HG03280 (cell line): ENCODE results near the gene RPRD1B.

ENCODE experiments used
- ATAC-seq: cut with Tn5 transposase; IDR thresholded peaks from one replicate; pipeline ENCODE4 v1.9.1; 2021; ENCODE audit warnings: mild to moderate bottlenecking, moderate library complexity; ENCODE audit not compliant: unreplicated experiment

Gene RPRD1B, protein sequence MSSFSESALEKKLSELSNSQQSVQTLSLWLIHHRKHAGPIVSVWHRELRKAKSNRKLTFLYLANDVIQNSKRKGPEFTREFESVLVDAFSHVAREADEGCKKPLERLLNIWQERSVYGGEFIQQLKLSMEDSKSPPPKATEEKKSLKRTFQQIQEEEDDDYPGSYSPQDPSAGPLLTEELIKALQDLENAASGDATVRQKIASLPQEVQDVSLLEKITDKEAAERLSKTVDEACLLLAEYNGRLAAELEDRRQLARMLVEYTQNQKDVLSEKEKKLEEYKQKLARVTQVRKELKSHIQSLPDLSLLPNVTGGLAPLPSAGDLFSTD

GRCh38 chr20:38033330-38034107 lies at the start of gene RPRD1B, which contains the start of gene TTI1:
Gene RPRD1B, plus strand, starts transcription at chr20:38033746. Its CDS starts 202 bp downstream, at chr20:38033948.
Gene TTI1, minus strand, starts transcription at chr20:38033456. Its CDS starts 19,640 bp downstream, at chr20:38013816.
- ATAC-seq: peak; percentile 87

GRCh38 chr20:37984018-37984785 lies 49.3 kb upstream of the RPRD1B start:
- no peak for ATAC-seq

GRCh38 chr20:37986044-37986858 lies 47.3 kb upstream of the RPRD1B start:
- no peak for ATAC-seq

DNA sequence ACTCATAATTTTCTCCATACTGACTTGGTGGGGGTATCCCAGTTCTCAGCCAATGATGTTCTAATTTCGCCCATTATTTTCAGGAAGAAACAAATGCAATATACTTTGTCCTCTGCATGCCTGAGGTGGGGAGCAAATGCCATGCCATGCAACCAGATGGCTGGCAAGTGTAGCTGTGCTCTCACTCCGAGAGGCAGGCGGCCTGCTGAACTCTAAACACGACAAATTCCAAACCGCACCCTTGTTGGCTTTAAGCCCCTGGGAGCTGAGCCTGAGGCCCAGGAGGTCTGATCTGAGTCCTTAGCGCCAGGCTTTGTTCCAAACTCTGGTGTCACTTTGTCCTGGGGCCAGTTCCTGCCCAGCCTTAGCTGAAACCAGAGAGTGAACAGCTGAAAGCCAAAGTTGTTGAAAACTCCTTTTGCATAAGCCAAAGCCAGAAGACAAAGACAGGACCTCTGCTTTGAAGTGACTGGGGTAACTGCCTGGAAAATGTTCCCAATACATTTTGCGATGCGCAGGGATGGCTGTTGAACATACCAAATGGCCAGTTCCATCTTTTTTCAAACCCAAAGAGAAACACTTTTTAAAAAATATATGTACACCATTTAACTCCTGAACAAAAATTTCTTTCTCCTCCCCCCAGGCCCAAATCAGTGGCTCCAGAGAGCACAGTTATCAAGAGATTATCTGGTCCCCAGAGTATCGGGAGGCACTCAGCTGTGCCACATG lies 46.5 kb upstream of the RPRD1B start:
- no peak for ATAC-seq

DNA sequence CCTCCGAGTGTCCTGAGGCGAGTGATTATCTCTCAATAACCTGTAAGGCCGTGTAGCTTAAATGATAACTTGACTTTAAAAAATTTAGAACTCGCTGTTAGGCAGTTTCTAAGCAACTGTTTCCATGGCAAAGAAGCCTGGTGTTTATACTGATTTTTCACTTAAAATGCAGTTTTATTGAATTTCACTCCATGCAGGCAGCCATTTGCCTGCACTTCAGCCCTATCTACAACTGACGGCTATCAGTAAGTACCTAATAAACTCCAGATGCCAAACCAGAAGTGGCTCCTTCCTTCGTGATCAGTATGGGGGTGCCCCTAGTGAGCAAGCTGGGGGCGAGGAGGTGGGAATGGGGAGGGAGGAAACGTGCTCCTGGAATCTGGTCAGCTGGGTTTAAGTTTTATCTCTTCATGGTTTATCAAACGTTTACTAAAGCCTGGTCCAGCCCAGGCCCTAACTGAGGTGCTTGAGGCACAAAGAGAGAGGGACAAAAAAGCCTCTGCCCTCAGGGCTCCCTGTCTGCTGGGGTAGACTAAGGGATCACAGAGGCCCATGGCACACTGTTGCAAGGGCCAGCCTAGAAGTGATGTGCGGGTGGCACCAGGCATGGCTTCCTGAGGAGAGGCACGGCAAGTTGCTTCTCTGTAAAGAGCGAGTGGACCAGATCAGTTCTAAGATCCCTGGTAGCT lies 45.8 kb upstream of the RPRD1B start:
- no peak for ATAC-seq

DNA sequence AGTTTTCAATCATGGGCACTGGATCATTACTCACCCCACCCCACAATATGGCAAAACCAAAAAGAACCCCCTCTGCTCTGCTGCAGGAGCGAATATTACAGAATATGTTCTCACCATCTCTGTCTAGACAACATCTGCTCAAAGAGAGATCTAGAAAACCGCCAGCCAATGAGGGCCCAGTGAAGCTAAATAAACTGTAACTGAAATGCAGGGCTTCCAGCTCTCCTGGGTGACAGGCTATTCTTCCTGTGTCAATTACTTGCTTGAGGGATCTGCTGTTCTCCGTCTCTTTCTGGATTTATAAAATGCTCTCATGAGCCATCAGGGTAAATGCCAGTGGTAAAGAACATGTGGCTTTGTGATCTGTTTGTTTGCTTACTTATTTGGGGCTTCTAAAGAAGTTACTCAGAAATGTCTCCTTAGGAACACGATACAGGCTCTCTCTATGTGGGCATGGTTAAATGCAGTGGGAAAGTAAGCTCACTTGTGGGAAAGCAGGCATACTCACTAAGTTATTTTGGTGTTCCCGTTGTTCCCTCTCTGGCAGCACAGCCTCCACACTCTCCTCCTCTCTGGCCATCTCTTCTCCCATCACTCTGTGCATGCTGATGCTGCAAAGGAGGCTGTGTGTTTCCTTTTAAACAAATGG lies 45.1 kb upstream of the RPRD1B start:
- no peak for ATAC-seq

- ATAC-seq: no peak
Observed at GRCh38 chr20:37989601-37990295, 43.8 kb upstream of the RPRD1B start.

DNA sequence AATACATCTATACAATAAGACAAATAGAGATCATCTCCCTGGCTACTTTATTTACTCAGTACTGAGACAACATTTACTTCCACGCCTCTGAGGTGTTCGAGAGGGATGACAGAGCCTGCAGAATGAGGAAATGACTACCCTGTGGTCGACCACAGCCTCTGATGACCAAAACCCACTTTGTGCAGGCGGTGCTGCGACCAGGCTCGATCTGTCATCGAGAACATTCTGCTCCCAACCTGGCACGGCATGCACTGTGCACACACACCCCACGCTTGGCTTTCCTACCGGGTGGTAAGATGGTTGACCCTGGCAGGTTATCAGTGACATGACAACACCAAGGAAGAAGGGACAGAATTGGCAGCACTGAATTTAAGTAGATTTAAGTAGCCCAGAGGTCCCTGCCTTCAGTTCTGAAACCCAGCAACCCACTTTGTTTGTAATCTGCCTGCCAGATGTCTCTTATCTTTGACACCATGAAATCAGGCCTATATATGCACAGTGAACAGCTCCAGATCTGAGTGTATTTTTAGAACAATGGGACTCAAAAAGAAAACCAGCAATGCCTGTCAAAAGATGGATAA lies 42.9 kb upstream of the RPRD1B start:
- ATAC-seq: peak; percentile 93

DNA sequence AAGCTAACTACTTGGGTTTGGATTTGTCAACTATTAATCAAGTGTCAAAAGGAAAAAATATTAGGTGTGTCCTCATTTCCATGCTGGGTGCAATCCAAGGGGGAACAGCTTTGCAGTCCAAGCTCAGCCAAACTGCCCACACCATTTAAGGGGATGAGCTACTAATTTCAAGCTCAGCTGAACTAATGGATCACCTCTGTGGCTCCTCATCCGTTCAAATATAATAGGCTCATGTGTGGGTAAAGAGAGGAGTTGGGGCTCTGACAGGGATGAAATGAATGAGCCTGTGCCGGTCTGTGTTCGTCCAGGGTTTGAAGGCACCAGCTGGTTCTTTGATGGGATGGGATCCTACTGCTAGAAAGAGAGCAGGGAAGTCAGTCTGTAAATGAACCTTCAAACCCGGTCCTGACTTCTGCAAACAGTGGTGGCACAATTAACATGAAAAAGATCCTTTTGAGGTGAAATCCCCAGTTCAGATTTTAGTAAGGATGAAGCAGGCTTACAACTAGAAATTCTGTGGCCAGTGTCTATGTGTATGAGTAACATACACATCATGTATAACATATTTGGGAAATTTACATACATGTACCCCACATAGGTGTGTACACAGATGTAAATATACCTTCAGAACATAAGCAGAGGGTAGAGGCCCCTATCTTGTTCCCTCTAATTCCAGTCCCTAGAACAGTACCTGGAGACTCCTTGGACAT lies 42.2 kb upstream of the RPRD1B start:
- ATAC-seq: no peak

GRCh38 chr20:37991908-37992307 lies 41.6 kb upstream of the RPRD1B start:
- no peak for ATAC-seq

- no peak for ATAC-seq
Observed at GRCh38 chr20:37992802-37993409, 40.6 kb upstream of the RPRD1B start.

- ATAC-seq: no peak
Observed at GRCh38 chr20:37994512-37994911, 39.0 kb upstream of the RPRD1B start.

DNA sequence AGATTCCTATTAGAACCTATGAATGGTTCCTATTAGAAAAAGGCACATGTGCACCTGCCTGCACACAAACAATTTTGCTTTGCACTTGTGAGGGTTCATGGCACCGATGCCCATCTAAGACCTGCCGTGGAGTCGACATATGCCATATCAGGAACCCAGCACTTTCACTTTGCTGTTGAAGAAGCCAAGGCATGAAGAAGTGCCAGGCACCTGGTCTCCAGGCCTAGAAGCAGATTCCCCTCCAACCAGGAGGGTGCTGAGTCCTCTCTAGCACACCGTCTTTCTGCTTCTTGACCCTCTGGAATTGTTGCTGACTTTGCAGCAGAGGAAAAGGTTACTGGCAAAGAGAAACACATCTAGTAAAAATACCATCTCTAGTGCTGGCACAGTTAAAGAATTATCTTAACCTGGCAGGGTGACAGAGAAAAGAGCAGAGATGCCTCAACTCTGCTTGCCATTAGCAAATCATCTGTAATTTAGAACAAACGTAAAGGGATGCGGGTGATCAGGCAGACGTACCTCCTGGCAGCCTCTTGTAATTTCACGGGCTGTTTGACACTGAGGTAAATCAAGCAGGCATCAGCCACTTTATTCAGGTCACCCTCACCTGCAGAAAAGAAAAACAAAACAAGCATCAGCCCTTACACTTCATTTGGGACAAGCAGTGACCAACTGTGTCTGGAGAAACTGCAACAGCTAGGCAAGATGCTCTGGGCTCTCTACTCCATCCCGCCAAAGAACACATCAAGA lies 37.5 kb upstream of the RPRD1B start:
- no peak for ATAC-seq

GRCh38 chr20:37997516-37997915 lies 36.0 kb upstream of the RPRD1B start:
- ATAC-seq: no peak

DNA sequence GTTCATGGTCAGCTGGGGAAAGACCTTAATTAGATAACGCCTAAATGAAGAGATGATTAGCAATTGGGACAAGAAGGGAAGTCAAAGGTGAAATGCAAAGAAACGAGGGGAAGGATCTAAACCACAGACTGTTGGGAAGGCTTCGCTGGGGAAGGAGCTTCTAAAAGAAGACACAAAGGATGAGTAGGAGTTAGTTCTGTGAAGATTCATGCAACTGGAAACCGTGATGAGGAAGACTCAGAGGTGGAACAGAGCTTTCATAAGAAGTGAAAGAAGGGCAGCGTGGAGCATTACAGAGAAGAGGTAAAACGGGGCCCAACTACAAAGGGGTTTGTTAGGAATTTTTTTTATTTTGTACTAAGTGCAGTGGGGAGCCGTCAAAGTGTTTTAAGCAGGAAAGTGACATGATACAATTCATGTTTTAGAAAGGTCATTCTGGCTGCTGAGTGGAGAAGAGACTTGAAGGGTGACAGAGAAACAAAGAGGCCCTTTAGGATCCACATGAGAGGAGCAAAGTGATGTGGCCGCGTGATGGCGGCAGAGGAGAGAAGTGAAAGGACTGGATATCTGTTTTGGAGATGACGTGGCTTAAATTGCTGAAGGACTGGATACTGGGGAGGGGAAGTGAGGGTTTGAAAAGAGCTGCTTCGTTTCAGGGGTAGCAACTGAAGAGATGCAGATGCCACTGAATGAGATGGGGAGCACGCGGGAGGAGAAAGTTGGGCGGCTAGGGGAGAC lies 33.9 kb upstream of the RPRD1B start:
- no peak for ATAC-seq
